NCI-H1436 (cell line): Measurements from ENCODE around the gene ATP8B3.
"Not testable (repeated sequence)": the region's sequence is repeated elsewhere in the genome, so short reads cannot be mapped to it uniquely, and the experiment has no call there.

Source experiments
- DNase-seq: peaks from one replicate; lab custom pipeline; 2025; lab: John Stamatoyannopoulos, UW

The ATP8B3 gene

DNA sequence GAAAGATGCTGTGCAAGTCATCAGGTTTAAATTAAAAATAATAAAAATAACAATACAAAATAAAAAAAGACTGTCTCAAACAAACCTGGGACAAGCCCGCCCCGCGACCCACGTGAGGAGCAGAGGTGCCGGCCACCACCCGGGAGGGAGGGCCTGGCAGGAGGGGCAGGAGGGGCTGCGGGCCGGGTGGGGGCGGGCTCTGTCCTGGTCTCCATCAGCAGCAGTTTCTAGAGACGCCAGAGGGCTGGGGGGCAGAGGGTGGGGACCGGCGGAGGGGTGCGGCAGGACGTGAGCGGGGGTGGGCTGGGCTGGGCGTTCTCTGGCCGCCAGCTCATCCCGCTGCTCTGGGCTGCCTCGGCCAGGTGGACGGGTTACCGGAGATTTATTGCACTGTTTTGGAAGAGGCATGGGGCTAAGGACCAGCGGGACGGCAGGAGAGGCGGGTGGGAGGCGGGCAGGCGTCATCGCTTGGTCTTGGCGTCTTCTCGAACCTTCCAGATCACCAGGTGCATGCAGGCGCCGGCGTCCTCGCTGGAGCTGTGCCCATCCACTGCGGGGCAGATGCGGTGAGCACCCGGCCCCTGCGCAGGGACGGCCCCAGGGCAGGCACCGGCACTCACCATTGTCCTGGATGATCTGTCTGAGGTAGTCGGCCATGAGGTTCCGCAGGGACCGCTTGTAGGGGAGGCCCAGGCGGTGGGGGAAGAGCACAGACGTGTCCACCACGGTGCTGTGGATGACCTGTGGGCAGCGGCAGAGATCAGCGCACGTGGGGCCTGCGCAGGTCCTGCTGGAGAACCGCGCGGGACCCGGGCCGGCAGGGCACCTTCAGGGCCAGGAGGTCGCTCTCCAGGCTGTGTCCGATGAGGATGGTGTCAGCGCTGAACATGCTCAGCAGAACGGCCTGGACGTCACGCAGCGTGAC lies 3.8 kb upstream of the ATP8B3 start:
- DNase-seq: no peak

DNA sequence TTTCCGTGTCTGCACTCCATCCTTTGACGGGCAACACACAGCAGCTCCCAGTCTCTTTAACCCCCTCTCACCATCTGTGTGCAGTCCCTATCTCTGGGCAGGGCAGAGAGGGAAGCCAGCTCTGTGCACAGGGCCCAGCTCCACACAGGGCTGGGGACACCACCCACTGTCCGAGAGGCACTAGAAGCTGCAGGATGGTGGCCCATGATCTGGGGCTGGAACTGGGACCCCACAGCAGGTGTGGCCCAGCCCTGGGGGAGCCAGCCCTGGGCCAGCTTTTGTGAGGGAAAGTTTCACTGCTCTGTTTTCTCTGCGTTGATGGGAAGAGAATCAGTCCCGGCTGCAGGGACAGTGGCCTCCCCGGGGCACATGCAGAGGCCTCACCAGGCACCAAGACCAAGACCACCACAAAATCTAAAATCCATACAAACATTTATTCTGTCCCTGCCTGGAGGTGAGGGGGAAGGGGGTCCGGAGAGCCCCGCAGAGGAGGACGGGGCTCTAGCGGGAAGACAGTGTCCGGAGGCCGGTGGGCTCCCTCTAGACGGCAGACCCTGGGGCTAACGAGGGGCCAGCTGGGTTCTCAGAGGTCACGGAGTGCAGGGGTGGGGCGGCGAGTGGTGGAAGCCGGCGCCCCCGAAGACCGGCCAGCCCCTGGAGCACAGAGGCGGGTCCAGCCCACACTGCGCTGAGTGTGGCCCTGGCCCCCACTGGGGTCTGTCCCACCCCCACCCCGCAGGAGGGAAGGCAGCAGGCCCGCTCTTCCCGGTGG lies 2.9 kb upstream of the ATP8B3 start:
- no peak for DNase-seq

DNA sequence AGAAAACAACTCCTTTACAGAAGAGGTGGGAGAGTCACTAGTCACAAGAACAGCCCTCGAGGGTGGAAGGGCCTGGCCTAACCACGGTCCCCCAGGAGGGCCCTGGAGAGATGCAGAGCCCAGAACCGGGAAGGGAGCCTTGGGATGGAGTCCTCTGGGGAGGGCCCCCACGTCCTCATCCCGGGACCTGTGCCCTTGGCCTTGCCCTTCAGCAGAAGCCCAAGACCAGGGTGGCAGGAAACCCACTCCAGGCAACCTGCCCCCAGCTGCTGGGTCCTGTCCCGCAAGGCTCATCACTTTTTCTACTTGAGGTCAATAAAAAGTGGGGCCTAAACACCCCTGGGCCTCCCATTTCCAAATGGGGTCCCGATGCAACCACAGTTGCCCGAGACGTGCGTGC lies 2.3 kb upstream of the ATP8B3 start:
- DNase-seq: no peak

DNA sequence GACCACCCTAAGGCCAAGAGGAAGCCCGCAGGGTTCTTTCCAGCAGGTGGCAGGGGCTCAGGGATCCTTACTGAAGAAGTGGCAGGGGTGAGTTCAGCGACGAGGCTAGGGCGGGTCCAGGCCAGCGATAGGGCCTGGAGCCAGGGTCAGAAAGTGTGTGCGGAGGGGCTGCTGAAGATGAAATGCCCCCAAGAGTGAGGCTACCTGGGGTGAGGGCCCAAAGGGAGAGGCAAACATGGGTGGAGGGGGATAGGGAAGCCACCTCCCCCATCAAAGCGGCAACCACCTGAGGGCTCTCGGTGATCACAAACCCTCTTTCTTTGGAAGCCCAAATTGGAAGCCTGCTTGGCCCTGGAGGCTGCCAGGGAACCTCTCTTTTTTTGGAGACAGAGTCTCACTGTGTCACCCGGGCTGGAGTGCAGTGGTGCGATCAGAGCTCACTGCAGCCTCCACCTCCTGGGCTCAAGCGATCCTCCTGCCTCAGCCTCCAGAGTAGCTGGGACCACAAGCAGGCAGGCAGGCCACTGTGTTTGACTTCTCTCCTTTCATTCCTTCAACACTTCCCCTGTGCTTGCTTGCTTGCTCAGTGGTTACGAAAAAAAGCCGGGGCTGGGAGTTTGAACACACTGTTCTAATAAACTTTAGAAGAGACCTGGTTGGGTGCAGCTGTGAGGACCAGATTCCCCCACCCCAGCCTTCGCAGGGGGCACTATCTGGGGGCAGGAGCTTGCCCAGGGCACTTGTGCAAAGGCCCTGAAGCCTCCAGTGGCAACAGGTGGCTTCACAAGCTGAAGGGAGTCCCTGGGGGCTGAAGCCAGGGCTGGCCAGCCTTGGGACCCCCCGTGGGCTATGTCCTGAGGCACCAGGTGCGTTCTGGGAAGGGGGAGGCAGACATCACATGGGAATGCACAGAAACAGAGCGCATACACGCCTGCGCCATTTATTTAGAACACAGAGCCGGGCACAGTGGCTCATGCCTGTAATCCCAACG lies 1.4 kb upstream of the ATP8B3 start:
- no peak for DNase-seq

DNA sequence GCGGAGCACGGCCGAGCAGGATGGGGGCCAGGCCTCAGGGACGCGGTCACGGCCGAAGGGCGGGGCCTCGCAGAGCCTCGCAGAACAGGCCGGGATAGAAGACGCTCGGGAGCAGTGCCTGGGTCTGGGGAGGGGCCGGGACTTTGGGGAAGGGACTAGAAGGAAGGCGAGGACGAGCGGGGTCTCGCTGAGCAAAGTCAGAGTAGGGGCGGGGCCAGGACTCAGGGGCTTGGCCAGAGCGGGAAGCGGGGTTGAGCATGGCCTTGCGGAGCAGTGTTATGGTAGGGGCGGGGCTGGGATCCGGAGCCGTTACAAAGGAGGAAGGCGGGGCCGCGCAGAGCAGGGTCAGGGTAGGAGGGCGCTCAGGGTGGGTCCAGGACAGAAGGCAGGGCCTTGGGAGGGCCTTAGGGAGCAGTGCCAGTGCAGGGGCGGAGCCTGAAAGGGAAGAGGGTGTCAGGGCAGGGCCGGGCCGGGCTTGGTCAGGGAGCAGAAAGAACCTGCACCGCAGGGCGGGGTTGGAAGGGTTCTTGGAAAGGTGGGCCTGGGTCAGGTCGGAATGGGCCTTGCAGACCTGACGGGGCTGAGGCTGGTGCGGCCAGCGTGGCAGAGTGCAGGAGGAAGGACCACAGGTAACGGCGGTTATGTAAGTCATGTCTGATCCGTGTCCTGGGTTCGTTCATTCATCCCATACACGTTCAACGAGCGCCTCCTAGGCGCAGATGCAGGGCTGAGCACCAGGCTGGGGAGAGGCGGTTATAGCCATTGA lies 533 bp upstream of the ATP8B3 start:
- DNase-seq: peak; percentile 84

DNA sequence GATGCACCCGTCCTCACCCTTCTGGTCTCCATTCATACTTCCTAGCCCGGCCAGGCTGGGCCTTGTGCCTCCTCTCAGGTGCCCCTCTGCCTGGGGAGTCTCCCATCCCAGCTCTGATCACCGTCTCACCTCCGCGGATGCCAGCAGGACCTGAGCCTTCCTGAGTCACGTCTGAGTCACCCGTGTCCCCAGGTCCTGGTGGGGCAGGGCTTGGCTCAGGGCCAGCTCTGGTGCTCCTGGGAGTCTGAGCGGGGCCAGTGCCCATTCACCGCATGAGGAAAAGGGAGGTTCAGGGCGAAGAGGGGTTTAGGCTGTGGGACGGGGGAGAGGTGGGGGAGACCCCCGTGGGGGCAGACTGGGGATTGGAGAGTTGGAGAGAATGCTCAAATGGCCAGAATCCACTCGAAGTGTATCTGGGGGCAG lies 593 bp downstream of the ATP8B3 start:
- DNase-seq: peak; percentile 8

DNA sequence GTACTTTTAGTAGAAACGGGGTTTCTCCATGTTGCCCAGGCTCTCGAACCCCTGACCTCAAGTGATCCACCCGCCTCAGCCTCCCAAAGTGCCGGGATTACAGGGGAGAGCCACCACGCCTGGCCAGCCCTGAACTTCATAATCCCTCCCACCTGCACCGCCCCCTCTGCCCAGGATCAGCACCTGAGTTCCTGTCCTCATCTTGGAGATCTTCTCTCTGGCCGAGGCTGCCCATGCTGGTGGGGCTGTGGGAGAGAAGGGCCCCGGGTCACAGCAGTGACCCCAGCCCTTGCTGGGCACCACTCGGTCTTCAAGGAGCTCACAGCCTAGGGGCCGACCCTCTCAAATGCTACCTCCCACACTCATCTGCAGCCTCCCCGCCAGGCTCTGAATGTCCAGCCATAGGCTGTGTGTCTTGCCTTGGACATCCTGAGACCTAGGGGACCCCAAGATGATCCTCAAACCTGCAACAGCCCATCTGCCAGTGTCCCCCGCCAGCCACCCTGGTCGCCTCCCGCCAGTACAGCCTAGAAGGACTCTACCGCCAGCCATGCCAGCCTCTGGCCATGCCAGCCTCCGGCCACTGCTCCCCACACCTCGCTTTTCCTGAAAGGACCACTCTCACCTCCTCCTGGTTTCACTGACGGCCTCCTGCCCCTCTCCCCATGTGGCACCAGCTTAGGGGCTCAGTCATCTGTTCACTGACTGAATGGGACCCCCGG lies 1.5 kb downstream of the ATP8B3 start:
- DNase-seq: no peak

DNA sequence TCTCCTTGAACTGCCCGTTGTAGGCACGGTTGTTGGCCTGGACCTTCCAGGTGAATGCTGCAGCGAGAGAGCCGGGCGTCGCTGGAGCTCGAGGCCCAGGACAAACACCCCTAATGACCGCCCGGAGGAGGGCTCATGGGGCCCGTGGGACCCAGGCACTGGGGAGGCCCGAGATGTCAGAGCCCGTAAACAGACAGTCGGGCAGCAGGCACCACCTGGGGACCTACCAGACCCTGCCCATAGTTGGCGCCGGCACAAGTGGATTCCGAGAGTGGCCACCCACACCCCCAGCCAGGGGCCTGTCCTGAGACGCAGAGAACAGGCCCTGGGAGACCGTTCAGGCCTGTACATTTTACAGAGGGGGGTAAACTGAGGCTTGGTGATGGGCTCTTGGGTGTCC lies 2.4 kb downstream of the ATP8B3 start:
- DNase-seq: no peak

DNA sequence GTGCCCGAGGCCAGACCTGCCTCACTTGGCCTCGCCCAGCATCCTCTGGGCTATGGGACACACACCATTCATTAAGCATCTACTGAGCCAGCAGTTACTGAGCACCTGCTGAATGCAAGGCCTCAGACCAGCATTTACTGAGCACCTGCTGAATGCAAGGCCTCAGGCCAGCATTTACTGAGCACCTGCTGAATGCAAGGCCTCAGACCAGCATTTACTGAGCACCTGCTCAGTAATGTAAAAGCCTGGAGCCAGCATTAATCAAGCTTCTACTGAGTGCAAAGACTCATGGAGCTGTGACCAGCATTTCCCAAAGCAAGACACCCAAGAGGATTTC lies 3.7 kb downstream of the ATP8B3 start:
- no peak for DNase-seq

DNA sequence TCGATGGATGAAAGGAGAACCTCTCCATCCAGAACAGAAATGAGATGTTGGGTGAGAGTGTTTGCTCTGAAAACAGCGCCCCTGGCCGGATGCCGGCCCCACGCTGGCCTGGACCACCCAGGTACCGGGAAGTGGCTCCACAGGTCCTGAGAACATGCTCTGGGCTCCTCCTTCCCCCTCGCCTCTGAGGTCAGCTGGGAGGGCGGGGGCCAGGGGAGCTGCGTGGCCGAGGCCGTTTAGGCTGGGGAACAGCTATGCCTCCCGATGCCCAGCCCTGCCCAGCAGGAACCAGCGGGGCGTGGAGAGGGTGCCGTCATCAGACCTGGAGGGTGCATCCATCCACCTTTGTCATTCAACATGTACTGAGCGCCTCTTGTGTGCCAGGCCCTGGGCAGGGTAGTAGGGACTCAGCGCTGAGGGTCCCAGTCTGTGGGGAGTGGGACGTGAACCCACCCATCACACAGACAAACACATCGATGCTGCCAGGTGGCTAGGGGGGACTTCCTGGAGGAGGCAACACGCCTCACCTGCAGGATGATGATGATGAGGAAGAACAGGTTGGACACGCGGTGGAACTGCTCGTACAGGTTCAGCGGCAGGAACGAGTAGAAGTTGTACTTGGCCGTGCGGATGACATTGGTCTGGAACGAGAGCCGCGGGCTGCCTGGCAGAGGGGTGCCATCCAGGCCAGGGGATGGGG lies 4.2 kb downstream of the ATP8B3 start:
- no peak for DNase-seq

DNA sequence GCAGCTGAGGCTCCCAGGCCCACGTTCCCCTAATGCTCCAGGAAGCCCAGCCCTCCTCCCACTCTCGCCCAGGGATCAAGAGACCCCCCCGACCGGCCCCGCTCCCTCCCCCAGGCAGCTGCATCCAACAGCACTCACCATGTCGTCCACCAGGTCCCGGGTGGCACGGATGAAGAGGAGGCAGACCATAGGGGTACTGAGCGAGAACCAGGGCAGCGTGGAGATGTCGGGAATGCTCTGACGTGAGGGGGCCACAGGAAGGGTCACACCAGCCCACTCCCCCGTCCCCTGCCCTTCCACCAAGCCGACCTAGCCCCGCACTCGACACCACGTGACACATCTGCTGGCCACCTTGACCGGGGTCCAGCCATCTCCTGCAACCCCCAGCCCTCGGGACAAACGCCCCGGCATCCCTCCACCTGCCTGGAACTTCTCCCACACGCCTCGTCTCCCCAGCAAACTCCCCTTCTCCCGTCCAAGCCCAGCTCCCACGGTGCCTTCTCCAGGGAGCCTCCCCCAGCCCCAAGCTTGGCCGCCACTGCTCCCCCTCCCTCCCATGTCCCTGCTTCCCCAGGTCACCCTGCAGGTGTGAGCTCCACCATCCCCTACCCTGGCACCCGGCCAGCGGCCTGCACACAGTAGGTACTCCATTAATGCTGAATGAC lies 4.9 kb downstream of the ATP8B3 start:
- no peak for DNase-seq

DNA sequence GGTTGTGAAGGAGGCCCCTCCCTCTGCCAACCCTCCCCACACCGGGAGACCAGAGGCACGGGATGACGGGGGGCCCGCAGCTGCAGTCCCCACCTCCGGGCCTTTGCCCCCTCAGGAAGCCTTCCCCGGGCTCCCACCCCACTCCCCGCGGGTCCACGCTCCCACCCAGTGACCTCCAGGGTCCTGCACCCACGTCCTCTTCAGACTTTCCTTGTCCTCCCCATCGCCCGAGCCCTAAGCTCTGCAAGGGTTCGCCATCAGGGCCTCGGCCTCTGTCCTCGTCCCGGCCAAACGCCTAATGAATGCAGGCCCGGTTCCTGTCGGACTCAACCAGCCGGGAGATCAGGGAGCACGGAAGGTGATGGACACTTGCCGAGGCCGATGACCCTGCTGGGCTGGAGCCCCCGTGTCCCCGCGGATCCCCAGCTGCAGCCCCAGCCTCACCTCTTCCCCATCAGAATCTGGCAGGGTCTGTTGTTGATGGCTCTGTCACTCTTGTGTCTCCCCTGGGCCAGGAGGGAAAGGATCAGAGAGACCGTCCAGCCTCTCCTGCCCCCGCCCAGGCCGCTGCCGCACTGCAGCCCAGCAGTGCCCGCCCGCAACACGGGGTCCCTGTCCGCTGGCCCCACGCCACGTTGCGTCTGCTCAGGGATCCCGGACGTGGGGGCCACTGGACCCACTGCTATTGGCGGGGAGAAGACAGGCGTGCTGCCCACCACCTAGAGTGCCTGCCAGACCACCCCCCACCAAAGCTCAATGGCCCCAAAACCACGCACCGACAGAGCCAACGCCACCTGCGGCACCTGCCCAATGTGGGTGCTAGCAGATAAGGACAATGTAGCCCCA lies 5.7 kb downstream of the ATP8B3 start:
- DNase-seq: no peak

DNA sequence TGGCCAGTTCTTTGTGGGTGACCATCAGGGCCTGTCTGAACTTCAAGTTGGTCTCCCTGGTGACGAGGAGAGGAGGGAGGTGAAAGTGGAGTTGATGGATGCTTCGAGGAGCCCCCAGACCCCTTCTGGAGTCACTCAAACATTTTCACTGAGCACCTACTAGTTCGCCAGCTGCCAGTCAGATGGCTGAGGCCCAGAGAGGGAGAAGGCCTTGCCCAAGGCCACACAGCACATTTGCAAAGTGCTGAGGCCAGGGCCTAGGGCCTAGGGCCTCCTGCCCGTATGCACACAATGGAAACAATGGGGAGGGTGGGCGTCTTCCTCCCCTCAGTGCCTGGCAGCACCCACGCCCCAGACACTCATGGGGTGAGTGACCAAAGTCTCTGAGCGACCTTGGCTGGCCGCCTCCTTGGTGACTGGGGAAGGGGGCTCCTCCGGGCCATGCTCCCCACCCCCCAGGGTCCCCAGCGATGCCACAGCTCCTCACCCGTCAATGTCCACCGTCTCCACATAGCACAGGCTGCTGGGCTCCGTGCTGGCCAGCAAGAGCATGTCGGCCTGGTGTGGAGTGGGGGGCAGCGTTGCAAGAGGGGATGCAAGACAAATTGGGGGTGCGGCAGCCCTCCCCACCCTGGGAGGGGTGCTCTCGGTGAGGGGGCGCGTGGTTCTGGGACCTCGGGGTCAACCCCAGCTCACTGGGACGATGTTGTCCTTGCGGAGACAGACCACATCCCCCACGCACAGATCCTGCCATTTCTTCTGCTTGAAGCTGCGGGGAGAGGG lies 6.5 kb downstream of the ATP8B3 start:
- no peak for DNase-seq

DNA sequence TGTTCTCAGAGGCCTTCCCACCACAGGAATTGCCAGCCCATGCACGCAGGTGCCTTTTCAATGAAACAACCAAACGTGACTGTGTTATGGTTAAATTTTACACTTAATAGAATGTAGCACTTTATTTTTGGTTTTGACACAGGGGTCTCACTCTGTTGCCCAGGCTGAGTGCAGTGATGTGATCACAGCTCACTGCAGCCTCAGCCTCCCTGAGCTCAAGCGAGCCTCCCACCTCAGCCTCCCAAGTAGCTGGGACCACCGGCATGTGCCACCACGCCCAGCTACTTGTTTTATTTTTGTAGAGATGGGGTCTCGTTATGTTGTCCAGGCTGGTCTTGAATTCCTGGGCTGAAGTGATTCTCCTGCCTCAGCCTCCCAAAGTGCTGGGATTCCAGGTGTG lies 7.2 kb downstream of the ATP8B3 start:
- DNase-seq: no peak

DNA sequence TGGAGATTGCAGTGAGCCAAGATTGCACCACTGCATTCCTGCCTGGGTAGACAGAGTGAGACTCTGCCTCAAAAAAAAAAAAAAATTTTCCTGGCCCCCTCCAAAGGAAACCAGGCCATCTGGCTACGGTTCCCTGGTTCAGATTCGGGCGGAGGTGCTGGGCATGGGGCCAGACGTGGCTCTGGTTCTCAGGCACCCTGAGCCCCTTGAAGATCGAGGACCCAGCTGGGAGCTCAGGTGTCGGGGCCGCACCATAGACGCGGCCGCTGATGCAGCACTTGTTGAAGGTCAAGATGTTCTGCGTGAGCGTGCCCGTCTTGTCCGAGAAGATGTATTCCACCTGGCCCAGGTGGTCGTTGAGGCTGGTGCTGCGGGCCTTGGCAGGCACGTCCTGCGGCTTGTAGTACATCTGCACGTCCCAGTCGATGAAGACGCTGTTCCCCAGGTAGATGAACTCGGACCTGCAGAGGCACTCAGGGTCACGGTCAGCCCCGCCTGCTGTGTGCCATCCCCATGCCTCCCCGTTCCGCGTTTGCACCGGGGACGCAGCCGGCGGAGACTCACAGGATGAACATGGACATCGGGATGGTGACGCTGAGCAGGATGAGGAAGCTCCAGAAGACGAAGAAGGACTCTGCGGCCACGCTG lies 12.3 kb downstream of the ATP8B3 start:
- DNase-seq: no peak

DNA sequence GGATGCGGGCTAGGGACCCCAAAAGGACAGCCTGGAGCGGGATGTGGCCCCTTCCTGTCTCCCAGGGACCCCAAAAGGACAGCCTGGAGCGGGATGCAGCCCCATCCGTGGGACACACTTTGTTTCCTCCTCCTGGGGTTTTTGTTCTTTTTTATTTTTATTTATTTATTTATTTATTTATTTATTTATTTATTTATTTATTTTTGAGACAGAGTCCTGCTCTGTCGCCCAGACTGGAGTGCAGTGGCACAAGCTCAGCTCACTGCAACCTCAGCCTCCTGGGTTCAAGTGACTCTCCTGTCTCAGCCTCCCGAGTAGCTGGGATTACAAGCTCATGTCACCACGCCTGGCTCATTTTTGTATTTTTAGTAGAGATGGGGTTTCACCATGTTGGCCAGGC lies 14.8 kb downstream of the ATP8B3 start:
- DNase-seq: not testable (repeated sequence)
